Fibroblast of peridontal ligament (primary cell): ENCODE data around the gene MCFD2.

Experiments
- DNase-seq: peaks from one replicate; pipeline ENCODE4 v3.0.0-alpha.2; 2010; ENCODE audit errors: extremely low read depth

MCFD2 gene

GRCh38 chr2:46915281-46915810 is at the start of gene MCFD2:
MCFD2 (minus strand) TSS chr2:46915806; CDS start chr2:46909171, 6,635 bp downstream.
- peak; percentile 22 for DNase-seq

- DNase-seq, result no peak
These were observed 49.4 kb upstream of the MCFD2 start for GRCh38 chr2:46964835-46965560.

GRCh38 chr2:46963941-46964673 is 48.5 kb upstream of the MCFD2 start:
- no peak for DNase-seq

GRCh38 chr2:46963210-46963609 is 47.6 kb upstream of the MCFD2 start:
- DNase-seq, result no peak

GRCh38 chr2:46962751-46963150 is 47.1 kb upstream of the MCFD2 start:
- no peak for DNase-seq

DNA sequence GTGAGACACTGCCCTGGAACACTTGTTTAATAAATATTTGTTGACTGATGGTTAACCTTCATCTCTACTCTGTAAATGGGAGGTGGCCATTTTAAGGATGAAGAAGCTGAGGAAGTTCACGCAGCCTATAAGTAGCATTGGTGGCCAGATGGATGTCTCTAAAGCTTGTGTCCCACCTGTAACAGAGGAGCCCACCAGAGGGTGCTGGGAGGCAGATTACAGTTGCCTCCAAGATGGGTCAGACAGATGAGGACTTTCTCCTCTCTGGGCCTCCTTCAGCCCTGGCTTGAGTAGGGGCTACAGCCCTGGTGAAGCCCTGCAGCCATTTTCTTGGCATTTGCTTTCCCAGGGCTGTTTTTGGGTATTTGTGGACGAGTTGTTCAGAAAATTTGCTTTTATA is 45.0 kb upstream of the MCFD2 start:
- no peak for DNase-seq

- no peak for DNase-seq
These were observed 42.9 kb upstream of the MCFD2 start for GRCh38 chr2:46958431-46959017.

- no peak for DNase-seq
These were observed 41.5 kb upstream of the MCFD2 start for GRCh38 chr2:46956981-46957531.

DNA sequence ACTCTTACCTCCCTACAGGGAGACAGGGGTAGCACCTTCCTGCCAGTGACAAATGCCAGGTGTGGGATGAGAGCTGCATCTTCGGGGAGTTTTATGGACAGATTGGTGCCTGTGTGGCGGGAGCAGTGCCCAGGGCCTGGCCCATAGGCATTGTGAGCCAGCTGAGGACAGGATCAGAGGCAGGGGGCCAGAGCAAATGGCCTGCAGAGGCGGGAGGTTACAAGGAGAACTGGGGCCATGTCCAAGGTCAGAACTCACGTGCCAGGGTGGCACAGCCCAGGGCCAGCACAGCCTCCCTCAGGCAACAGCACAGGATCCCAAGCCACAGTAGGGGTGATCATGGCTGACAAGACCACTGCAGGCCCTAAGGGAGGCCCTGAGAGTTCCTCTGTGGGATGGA is 40.2 kb upstream of the MCFD2 start:
- DNase-seq, result no peak

- DNase-seq, result peak; percentile 81
These were observed 39.5 kb upstream of the MCFD2 start for GRCh38 chr2:46954951-46955571.

DNA sequence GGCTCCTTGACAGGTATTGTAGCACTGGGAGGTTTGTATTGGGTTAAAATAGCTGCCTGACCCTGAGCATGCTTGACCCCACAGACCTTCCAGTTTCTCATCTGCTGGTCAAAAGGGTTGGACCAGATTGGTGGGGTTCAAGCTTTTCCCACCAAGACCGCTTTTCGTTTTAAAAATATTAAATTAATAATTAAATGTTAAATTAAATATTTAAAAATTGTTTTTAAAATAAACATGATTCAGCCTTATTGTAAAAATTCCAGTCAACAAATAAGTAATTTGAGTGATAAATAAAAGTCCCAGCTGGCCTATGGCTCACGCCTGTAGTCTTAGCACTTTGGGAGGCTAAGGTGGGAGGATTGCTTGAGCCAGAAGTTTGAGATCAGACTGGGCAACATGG is 36.6 kb upstream of the MCFD2 start:
- DNase-seq, result no peak

GRCh38 chr2:46951290-46952064 is 35.9 kb upstream of the MCFD2 start:
- DNase-seq, result no peak

DNA sequence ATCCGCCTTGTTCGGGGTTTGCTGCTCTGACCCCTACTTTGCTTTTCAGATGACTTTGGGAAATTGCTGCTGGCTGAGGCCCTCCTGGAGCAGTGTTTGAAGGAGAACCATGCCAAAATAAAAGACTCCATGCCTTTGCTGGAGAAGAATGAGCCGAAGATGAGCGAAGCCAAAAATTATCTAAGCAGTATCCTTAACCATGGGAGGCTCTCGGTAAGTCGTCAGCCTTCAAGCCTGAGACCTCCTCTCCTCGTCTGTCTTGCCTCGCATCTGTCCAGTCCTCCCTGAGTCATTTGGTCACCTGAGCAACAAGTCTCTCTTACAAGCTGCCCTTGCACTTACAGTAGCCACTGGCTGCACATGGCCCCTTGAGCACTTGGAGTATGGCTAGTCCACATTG is 34.7 kb upstream of the MCFD2 start:
- no peak for DNase-seq

DNA sequence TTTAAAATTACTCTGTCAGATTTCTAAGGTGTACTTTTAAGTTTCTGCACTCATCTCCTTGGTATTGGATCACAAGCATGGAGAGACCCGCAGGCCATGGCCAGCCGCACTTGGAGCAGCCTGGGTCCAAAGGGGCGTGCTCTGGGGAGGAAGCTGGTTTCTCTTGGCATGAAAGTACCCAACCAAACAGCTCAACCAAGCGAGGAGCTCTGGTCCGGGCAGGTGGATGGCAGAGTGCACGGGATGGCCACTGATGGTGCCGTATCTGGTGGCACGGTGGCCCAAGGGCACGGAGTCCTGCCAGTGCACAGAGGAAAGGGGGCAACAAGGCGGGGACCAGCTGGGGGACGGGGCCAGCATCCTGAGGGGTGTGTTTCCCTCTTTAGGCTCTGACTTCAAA is 32.2 kb upstream of the MCFD2 start:
- no peak for DNase-seq

DNA sequence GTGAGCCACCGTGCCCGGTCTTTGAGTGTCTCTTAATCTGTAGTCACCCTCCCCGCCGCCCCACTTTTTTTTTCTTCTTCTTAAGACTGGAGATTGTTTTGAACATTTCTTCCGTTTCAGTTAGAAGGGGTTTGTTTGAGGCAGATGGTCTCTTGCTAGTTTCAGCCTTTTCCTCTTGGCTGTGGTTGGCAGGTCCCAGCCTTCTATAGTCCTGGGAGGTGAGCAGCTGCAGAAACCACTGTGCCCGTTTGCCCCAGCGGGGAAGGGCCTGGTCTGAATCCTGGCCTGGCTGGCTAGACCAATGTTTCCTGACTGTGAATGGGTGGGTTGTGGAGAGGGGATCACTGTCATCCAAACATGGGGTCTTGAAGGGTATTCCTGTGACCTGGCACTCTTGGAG is 30.1 kb upstream of the MCFD2 start:
- no peak for DNase-seq

- DNase-seq, result peak; percentile 20
These were observed 28.5 kb upstream of the MCFD2 start for GRCh38 chr2:46943881-46944798.

DNA sequence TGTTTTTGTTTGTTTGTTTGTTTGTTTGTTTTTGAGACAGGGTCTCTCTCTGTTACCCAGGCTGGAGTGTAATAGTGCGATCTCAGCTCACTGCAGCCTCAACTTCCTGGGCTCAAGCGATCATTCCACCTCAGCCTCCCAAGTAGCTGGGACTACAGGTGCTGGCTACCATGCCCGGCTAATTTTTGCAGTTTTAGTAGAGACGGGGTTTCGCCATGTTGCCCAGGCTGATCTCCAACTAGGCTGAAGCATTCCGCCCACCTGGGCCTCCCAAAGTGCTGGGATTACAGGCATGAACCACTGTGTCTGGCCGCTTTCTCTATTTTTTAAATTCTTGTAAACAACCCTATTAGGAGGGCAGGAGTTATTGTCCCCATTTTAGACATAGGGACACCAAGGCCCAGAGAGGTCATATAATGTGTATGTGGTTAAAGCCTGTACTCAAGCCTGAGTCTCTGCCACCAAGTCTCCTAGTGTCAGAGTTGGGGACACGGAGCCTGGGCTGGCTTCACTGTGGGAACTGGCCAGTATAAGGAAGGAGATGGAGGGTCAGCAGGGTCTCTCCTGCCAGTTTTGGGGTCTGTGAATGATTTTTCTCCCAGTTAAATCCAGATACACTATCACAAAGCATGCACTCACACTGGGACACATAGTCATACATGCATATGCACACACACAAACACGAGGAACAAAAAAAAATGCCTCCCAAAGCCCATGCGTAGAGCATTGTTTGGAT is 27.5 kb upstream of the MCFD2 start:
- no peak for DNase-seq

GRCh38 chr2:46942143-46942526 is 26.5 kb upstream of the MCFD2 start:
- peak; percentile 16 for DNase-seq

- DNase-seq, result no peak
These were observed 24.2 kb upstream of the MCFD2 start for GRCh38 chr2:46939626-46940359.
